HEK293 (cell line): ENCODE data around the gene MYLK2.
A peak's percentile ranks its signal among the peaks of the same experiment; 100 is the strongest.

ENCODE experiments used
- CTCF ChIA-PET: fragments of 350-600 bp; formaldehyde crosslinking; extraction: SDS; loops from one replicate; lab custom pipeline; 2021; ENCODE audit warnings: antibody characterized with exemption; lab: Yijun Ruan, JAX
- POLR2A ChIA-PET: fragments of 300-600 bp; formaldehyde crosslinking; extraction: SDS; loops from one replicate; lab custom pipeline; 2020; ENCODE audit warnings: antibody characterized with exemption, inconsistent platforms; lab: Yijun Ruan, JAX
- H3K27ac ChIP-seq: fragments of 200-500 bp; sonication (Bioruptor generic); 2 replicates; pipeline ENCODE4 v1.5.1; 2014; ENCODE audit warnings: low read depth, low read length, control low read depth, inconsistent platforms; ENCODE audit errors: extremely low read depth
- H3K36me3 ChIP-seq, 2 experiments: fragments of 200-500 bp in 1 of 2; sonication (Bioruptor generic) in 1 of 2; 1 replicate in 1 of 2; 2 replicates in 1 of 2; pipeline ENCODE4 v1.5.1; 2014 to 2017; ENCODE audit warnings: inconsistent platforms in 2 of 2, low read length in 2 of 2; ENCODE audit not compliant: control insufficient read depth in 2 of 2, insufficient read depth in 1 of 2
- H3K4me1 ChIP-seq: fragments of 200-500 bp; sonication (Bioruptor generic); 2 replicates; pipeline ENCODE4 v1.5.1; 2014; ENCODE audit warnings: mild to moderate bottlenecking, low read length, inconsistent platforms; ENCODE audit not compliant: control insufficient read depth, insufficient read depth
- H3K4me3 ChIP-seq: 2 replicates; pipeline ENCODE4 v1.5.1; 2011; ENCODE audit warnings: low read depth, mild to moderate bottlenecking, control low read depth, low read length, moderate library complexity
- H3K9me3 ChIP-seq: fragments of 200-500 bp; sonication (Bioruptor generic); 2 replicates; pipeline ENCODE4 v1.5.1; 2014; ENCODE audit warnings: low read depth, low read length, inconsistent platforms; ENCODE audit not compliant: control insufficient read depth, insufficient read depth
- EGR2 ChIP-seq: fragments of 450-650 bp; formaldehyde crosslinking; IDR thresholded peaks from 2 replicates; pipeline ENCODE4 v1.5.1; 2016; ENCODE audit warnings: low read depth, missing biosample characterization, missing genetic modification characterization
- FEZF1 ChIP-seq: fragments of 450-650 bp; formaldehyde crosslinking; IDR thresholded peaks from 2 replicates; pipeline ENCODE4 v1.5.1; 2016; ENCODE audit warnings: missing biosample characterization, missing genetic modification characterization
- GLIS1 ChIP-seq: fragments of 450-650 bp; formaldehyde crosslinking; IDR thresholded peaks from 2 replicates; pipeline ENCODE4 v1.5.1; 2016; ENCODE audit warnings: missing biosample characterization, missing genetic modification characterization
- HOXA7 ChIP-seq: sonication (generic); formaldehyde crosslinking; IDR thresholded peaks from 2 replicates; pipeline ENCODE4 v1.8.1; 2022; ENCODE audit warnings: missing genetic modification reagents, borderline replicate concordance
- HOXD13 ChIP-seq: sonication (generic); formaldehyde crosslinking; IDR thresholded peaks from 2 replicates; pipeline ENCODE4 v1.8.0; 2022; ENCODE audit warnings: missing genetic modification reagents, borderline replicate concordance
- KLF1 ChIP-seq: fragments of 450-650 bp; formaldehyde crosslinking; IDR thresholded peaks from 2 replicates; pipeline ENCODE4 v1.5.1; 2016; ENCODE audit warnings: missing biosample characterization, missing genetic modification characterization
- WT1 ChIP-seq: fragments of 450-650 bp; formaldehyde crosslinking; IDR thresholded peaks from 2 replicates; pipeline ENCODE4 v1.5.1; 2016; ENCODE audit warnings: missing biosample characterization, missing genetic modification characterization
- YY1 ChIP-seq: fragments of 450-650 bp; formaldehyde crosslinking; IDR thresholded peaks from 2 replicates; pipeline ENCODE4 v1.5.1; 2018; ENCODE audit warnings: missing biosample characterization, missing genetic modification characterization
- ZFHX2 ChIP-seq: fragments of 450-650 bp; formaldehyde crosslinking; conservative IDR thresholded peaks from 2 replicates; pipeline ENCODE4 v1.5.1; 2016; ENCODE audit warnings: missing biosample characterization, missing genetic modification characterization
- ZIC2 ChIP-seq: fragments of 450-650 bp; formaldehyde crosslinking; IDR thresholded peaks from 2 replicates; pipeline ENCODE4 v1.5.1; 2016; ENCODE audit warnings: missing biosample characterization, missing genetic modification characterization
- ZNF274 ChIP-seq, 2 experiments: fragments of 200-500 bp in 1 of 2; fragments of 450-650 bp in 1 of 2; sonication (Bioruptor generic) in 1 of 2; formaldehyde crosslinking in 1 of 2; IDR thresholded peaks; 2 replicates each; pipeline versions ENCODE4 v1.5.1 to v1.6.1; 2014 to 2016; ENCODE audit warnings: borderline replicate concordance in 1 of 2, inconsistent platforms in 1 of 2, low read length in 1 of 2, missing biosample characterization in 1 of 2, missing genetic modification characterization in 1 of 2
- ZNF398 ChIP-seq: fragments of 450-650 bp; formaldehyde crosslinking; IDR thresholded peaks from 2 replicates; pipeline ENCODE4 v1.5.1; 2017; ENCODE audit warnings: missing biosample characterization, missing genetic modification characterization
- ZNF658 ChIP-seq: fragments of 450-650 bp; formaldehyde crosslinking; IDR thresholded peaks from 2 replicates; pipeline ENCODE4; 2016; ENCODE audit warnings: missing biosample characterization, missing genetic modification characterization
- ZNF747 ChIP-seq: fragments of 450-650 bp; formaldehyde crosslinking; IDR thresholded peaks from 2 replicates; pipeline ENCODE4 v1.5.1; 2016; ENCODE audit warnings: missing biosample characterization, missing genetic modification characterization
- TF ChIP-seq, protein P1 (sequence below): IDR thresholded peaks from 2 replicates; pipeline ENCODE4 v1.6.1; 2011; ENCODE audit warnings: mild to moderate bottlenecking, low read depth, low read length, borderline replicate concordance
- TF ChIP-seq, protein P2 (sequence below): fragments of 450-650 bp; formaldehyde crosslinking; IDR thresholded peaks from 2 replicates; pipeline ENCODE4 v1.5.1; 2017; ENCODE audit warnings: missing biosample characterization, missing genetic modification characterization

Gene MYLK2

DNA sequence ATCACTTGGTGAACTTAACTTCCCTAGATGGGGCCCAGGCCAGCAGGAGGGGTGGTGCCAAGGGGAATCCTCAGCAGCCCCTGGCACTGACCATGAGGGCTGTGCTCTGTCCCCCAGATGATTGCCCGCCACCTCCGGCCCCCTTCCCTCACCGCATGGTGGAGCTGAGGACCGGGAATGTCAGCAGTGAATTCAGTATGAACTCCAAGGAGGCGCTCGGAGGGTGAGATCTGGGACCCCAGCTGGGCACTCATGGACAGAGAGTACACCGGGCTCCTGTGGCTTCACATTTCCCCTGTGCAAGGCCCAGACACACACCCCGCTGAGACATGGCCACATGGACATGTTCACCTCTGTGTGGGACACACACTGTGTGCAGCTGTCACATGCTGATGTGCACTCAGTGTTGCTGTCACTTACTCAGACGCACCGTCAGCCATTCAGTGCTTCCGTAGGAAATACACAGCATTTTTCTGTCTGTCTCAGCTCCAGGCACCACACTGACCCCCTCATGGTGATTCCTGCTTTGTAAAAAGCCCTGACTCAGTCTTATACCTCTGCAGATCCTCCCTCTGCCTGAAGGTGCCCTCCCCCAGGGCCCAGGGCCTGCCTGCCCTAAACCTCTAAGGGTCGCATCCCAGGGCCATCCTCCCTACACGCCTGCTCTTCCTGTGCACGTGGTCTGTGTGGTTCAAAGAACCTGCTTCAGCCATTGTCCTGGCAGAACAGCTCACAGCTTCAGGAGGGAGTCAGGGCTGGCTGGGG, 4.4 kb downstream of the MYLK2 start:
- H3K4me3 ChIP-seq, result no peak overlapping the region
- H3K36me3 ChIP-seq, result no peaks in the 10 kb centered on the region
- H3K4me1 ChIP-seq, result no peaks in the 10 kb centered on the region
- TF ChIP-seq ZIC2 (tag by site-specific recombination), result peak; percentile 85
- TF ChIP-seq, protein P1, sequence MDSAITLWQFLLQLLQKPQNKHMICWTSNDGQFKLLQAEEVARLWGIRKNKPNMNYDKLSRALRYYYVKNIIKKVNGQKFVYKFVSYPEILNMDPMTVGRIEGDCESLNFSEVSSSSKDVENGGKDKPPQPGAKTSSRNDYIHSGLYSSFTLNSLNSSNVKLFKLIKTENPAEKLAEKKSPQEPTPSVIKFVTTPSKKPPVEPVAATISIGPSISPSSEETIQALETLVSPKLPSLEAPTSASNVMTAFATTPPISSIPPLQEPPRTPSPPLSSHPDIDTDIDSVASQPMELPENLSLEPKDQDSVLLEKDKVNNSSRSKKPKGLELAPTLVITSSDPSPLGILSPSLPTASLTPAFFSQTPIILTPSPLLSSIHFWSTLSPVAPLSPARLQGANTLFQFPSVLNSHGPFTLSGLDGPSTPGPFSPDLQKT, result no peak
- TF ChIP-seq HOXA7 (CRISPR knock-in tag), result no peak
- ChIA-PET POLR2A (interaction anchor here (1.1 kb wide), 1 partner anchor 56 kb away, joined by 3 read pairs; no protein-coding TSS in a partner anchor), CTCF (interaction anchor here (0.6 to 4.1 kb wide), 30 partner anchors 8 to 831 kb away, joined by 3 to 71 read pairs (median 4); partner anchors contain the start of genes FOXS1 and PDRG1)
- no peak overlapping the region for H3K27ac ChIP-seq
- H3K9me3 ChIP-seq, result no peaks in the 10 kb centered on the region

DNA sequence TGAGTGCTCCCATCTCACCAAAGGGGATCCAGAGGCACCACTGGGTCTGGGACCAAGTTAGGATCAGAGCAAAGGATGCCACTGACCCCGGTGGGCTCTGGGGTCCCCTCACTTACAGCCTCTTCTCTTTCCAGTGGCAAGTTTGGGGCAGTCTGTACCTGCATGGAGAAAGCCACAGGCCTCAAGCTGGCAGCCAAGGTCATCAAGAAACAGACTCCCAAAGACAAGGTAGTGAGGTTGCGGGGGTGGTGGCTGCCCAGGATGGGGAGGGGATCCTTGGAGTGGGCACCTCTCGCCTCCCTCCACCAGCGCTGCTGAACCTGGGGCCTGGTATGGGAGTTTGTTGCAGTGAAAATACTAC, 4.9 kb downstream of the MYLK2 start:
- H3K9me3 ChIP-seq, result no peaks in the 10 kb centered on the region
- POLR2A ChIA-PET, result interaction anchor here (1.1 to 1.4 kb wide), 2 partner anchors 56 to 128 kb away, joined by 3 to 5 read pairs; partner anchors contain the start of gene PDRG1
- TF ChIP-seq ZNF274 (IDR thresholded peaks at IDR 0.05; ENCODE audit: low read length) (no peak), ZNF274 (tag by site-specific recombination; IDR thresholded peaks at IDR 0.05; ENCODE audit: borderline replicate concordance) (no peak), HOXD13 (CRISPR knock-in tag) (no peak), ZNF747 (tag by site-specific recombination) (no peak), ZNF398 (tag by site-specific recombination) (no peak), FEZF1 (tag by site-specific recombination) (no peak), GLIS1 (no peak), WT1 (tag by site-specific recombination) (no peak)
- H3K36me3 ChIP-seq, result no peaks in the 10 kb centered on the region
- CTCF ChIA-PET, result interaction anchor here (1.2 to 4.1 kb wide), 9 partner anchors 12 to 268 kb away, joined by 3 to 71 read pairs (median 24); partner anchors contain the start of genes FOXS1 and PDRG1
- no peak overlapping the region for H3K27ac ChIP-seq
- no peaks in the 10 kb centered on the region for H3K4me1 ChIP-seq
- H3K4me3 ChIP-seq, result no peak overlapping the region

DNA sequence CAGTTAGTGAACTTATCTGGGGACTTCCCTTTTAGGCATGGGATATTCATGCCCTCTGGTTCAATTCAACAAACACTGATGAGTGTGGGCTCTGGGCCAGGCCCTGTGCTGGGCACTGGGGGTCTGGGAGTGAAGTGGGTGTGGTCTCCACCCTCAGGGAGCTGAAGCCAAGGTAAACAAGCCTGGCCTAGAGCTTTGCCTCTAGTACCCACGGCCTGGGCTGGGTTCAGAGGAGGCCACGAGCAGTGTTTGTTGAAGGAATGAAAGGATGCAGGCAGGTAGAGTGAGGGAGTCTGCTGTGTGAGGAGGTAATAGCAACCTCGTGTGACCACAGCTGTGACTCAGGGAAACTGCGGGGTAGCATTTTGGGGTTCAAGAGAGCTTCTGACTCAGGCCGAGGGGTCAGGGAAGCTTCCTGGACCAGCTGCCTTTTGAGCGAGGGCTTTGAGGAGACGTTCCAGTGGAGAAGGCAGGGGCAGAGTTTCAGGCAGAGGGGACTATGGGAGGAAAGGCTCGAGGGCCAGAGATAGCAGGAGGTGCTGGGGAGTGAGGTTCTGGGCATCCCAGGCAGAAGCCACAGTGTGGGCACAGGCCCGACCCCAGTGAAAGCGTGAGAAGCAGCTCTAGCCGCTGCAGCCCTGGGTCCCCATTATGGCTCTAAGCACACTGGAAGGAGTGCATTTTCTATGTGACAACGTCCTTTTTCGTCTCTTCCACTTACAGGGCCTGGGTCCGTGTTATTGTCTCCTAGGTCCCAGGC, 5.6 kb downstream of the MYLK2 start:
- TF ChIP-seq EGR2 (0 out of 2 replicates have a peak, but pooled peaks have one; percentile 11), YY1 (tag by site-specific recombination) (no peak), KLF1 (tag by site-specific recombination) (peak; percentile 82), ZFHX2 (tag by site-specific recombination) (0 out of 2 replicates have a peak, but pooled peaks have one; percentile 14), ZNF658 (tag by site-specific recombination) (no peak), GLIS1 (peak; percentile 81)
- TF ChIP-seq, protein P2, sequence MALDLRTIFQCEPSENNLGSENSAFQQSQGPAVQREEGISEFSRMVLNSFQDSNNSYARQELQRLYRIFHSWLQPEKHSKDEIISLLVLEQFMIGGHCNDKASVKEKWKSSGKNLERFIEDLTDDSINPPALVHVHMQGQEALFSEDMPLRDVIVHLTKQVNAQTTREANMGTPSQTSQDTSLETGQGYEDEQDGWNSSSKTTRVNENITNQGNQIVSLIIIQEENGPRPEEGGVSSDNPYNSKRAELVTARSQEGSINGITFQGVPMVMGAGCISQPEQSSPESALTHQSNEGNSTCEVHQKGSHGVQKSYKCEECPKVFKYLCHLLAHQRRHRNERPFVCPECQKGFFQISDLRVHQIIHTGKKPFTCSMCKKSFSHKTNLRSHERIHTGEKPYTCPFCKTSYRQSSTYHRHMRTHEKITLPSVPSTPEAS (tag by site-specific recombination), result no peak
- no peak overlapping the region for H3K27ac ChIP-seq
- no peaks in the 10 kb centered on the region for H3K9me3 ChIP-seq
- no peaks in the 10 kb centered on the region for H3K36me3 ChIP-seq
- CTCF ChIA-PET, result interaction anchor here (1.2 to 4.1 kb wide), 8 partner anchors 11 to 267 kb away, joined by 3 to 71 read pairs (median 24); partner anchors contain the start of genes FOXS1 and PDRG1
- no peaks in the 10 kb centered on the region for H3K4me1 ChIP-seq
- POLR2A ChIA-PET, result interaction anchor here (1.4 kb wide), 1 partner anchor 127 kb away, joined by 5 read pairs; the partner anchor contains the start of gene PDRG1
- no peak overlapping the region for H3K4me3 ChIP-seq
